HepG2 (cell line): ENCODE measurements around the gene OPRL1. TPM values are rescaled to one million over a fixed set of nuclear protein-coding genes. Genes with fewer than 3 reads are reported as not detected.
A peak's percentile ranks its signal among the peaks of the same experiment; 100 is the strongest.

Experiments used
- ATAC-seq: fragments of 200-7000 bp; cut with Tn5 transposase; 3 replicates; pipeline ENCODE4 v1.9.1; 2020; ENCODE audit warnings: mild to moderate bottlenecking, moderate library complexity
- BruUV-seq: library from RNA; stranded (reverse); fragments of 400-500 nt; replicated peaks from 2 replicates; lab custom pipeline; 2021; lab: Mats Ljungman, UMichigan
- CTCF ChIA-PET: fragments of 300-600 bp; formaldehyde crosslinking; extraction: SDS; loops from one replicate; lab custom pipeline; 2021; ENCODE audit warnings: low total read pairs, inconsistent platforms, low intra/inter-chr PET ratio; lab: Yijun Ruan, JAX
- POLR2A ChIA-PET: fragments of 350-600 bp; sonication (Branson Sonifier 250); formaldehyde crosslinking; loops from one replicate; lab custom pipeline; 2020; ENCODE audit warnings: antibody characterized with exemption, inconsistent platforms; lab: Yijun Ruan, JAX
- DNase-seq: peaks from one replicate; pipeline ENCODE4 v3.0.0-alpha.2; 2015; ENCODE audit warnings: low spot score
- FAIRE-seq: peaks from 3 replicates; lab custom pipeline; 2011; peaks lifted over from hg19 to GRCh38; lab: Jason Lieb, UNC
- H2AFZ ChIP-seq: one replicate; pipeline ENCODE4 v1.6.1; 2011; ENCODE audit warnings: low read length, inconsistent platforms
- H3K27ac ChIP-seq: fragments of 300-600 bp; 3 replicates; pipeline ENCODE4 v1.8.0; 2011; ENCODE audit warnings: mixed run types, mild to moderate bottlenecking, mixed read lengths, low read length, inconsistent platforms; ENCODE audit not compliant: insufficient read depth; ENCODE audit errors: extremely low read length
- H3K27me3 ChIP-seq, 2 experiments: fragments of 200-600 bp in 1 of 2; 2 replicates in 1 of 2; 3 replicates in 1 of 2; pipeline versions ENCODE4 v1.6.0 to v1.8.0; 2011; ENCODE audit warnings: low read length in 2 of 2, mild to moderate bottlenecking in 2 of 2, moderate library complexity in 2 of 2, inconsistent platforms in 1 of 2; ENCODE audit not compliant: insufficient read depth in 2 of 2, control insufficient read depth in 1 of 2
- H3K36me3 ChIP-seq, 2 experiments: fragments of 200-600 bp in 1 of 2; replicated peaks in 1 of 2; 2 replicates in 1 of 2; 3 replicates in 1 of 2; pipeline versions ENCODE4 v1.5.1 to v1.8.0; 2011; ENCODE audit warnings: low read length in 2 of 2, inconsistent platforms in 1 of 2; ENCODE audit not compliant: insufficient read depth in 2 of 2, control insufficient read depth in 1 of 2
- H3K4me1 ChIP-seq: 2 replicates; pipeline ENCODE4 v1.5.1; 2012; ENCODE audit warnings: low read length, inconsistent platforms; ENCODE audit not compliant: insufficient read depth
- H3K4me2 ChIP-seq: 2 replicates; pipeline ENCODE4 v1.6.0; 2011; ENCODE audit warnings: low read depth, low read length, inconsistent platforms
- H3K4me3 ChIP-seq, 3 experiments: fragments of 200-600 bp in 1 of 3; sonication (generic), shearing (Covaris generic) in 1 of 3; replicated peaks in 1 of 3; 2 replicates each; pipeline ENCODE4 v1.5.1; 2011 to 2016; ENCODE audit warnings: low read length in 3 of 3, inconsistent platforms in 2 of 3, low read depth in 2 of 3, mild to moderate bottlenecking in 2 of 3, control low read depth in 1 of 3, mixed read lengths in 1 of 3; ENCODE audit not compliant: insufficient read depth in 1 of 3
- H3K79me2 ChIP-seq: one replicate; pipeline ENCODE4 v1.6.1; 2011; ENCODE audit warnings: low read length, inconsistent platforms; ENCODE audit not compliant: insufficient read depth
- H3K9ac ChIP-seq: 2 replicates; pipeline ENCODE4 v1.6.0; 2011; ENCODE audit warnings: mild to moderate bottlenecking, low read depth, low read length, inconsistent platforms; ENCODE audit not compliant: insufficient read depth
- H3K9me3 ChIP-seq: 2 replicates; pipeline ENCODE4 v1.5.1; 2012; ENCODE audit warnings: mild to moderate bottlenecking, low read length
- H4K20me1 ChIP-seq: 2 replicates; pipeline ENCODE4 v1.6.0; 2011; ENCODE audit warnings: inconsistent platforms, mild to moderate bottlenecking, low read length, moderate library complexity; ENCODE audit not compliant: insufficient read depth
- AGO2 ChIP-seq: fragments of 200-400 bp; formaldehyde crosslinking; optimal IDR thresholded peaks from 2 replicates; pipeline ENCODE3; 2017; ENCODE audit warnings: mild to moderate bottlenecking, low read depth, low read length, moderate library complexity
- DNMT1 ChIP-seq: sonication (generic); formaldehyde crosslinking; IDR thresholded peaks from 2 replicates; pipeline ENCODE4 v1.5.1; 2020; ENCODE audit warnings: mild to moderate bottlenecking, missing genetic modification reagents
- KLF13 ChIP-seq: sonication (generic); formaldehyde crosslinking; IDR thresholded peaks from 2 replicates; pipeline ENCODE4 v1.4.0; 2020; ENCODE audit warnings: mild to moderate bottlenecking, missing genetic modification reagents
- PTBP1 ChIP-seq: fragments of 200-400 bp; formaldehyde crosslinking; IDR thresholded peaks from 2 replicates; pipeline ENCODE4 v1.6.1; 2018; ENCODE audit warnings: low read length, low read depth; ENCODE audit not compliant: poor library complexity, severe bottlenecking
- RBM22 ChIP-seq: fragments of 200-400 bp; formaldehyde crosslinking; optimal IDR thresholded peaks from 2 replicates; pipeline ENCODE3; 2017; ENCODE audit warnings: mild to moderate bottlenecking, low read length, moderate library complexity
- SAP130 ChIP-seq: IDR thresholded peaks from 2 replicates; pipeline ENCODE4 v1.6.1; 2016; ENCODE audit warnings: low read depth
- STAT5B ChIP-seq: sonication (generic); formaldehyde crosslinking; IDR thresholded peaks from 2 replicates; pipeline ENCODE4 v1.4.0; 2020; ENCODE audit warnings: missing genetic modification reagents
- ZNF225 ChIP-seq: sonication (generic); formaldehyde crosslinking; IDR thresholded peaks from 2 replicates; pipeline ENCODE4 v1.4.0; 2020; ENCODE audit warnings: mild to moderate bottlenecking, missing genetic modification reagents
- ZNF260 ChIP-seq: sonication (generic); formaldehyde crosslinking; IDR thresholded peaks from 2 replicates; pipeline ENCODE4 v1.4.0; 2020; ENCODE audit warnings: missing genetic modification reagents, low read depth, mild to moderate bottlenecking, borderline replicate concordance
- ZNF530 ChIP-seq: sonication (generic); formaldehyde crosslinking; IDR thresholded peaks from 2 replicates; pipeline ENCODE4 v1.5.0; 2020; ENCODE audit warnings: low read depth, mild to moderate bottlenecking, missing genetic modification reagents
- ZNF577 ChIP-seq: sonication (generic); formaldehyde crosslinking; IDR thresholded peaks from 2 replicates; pipeline ENCODE4 v1.4.0; 2020; ENCODE audit warnings: mild to moderate bottlenecking, low read depth, missing genetic modification reagents, borderline replicate concordance
- ZNF768 ChIP-seq: sonication (generic); formaldehyde crosslinking; IDR thresholded peaks from 2 replicates; pipeline ENCODE4 v1.4.0; 2020; ENCODE audit warnings: missing genetic modification reagents
- WGBS: methylation state at CpG from one replicate; pipeline ENCODE4 v1.1.6; 2017; ENCODE audit warnings: low lambda C conversion rate; 5-methylcytosine and 5-hydroxymethylcytosine counted together
- in situ Hi-C: cut with HindIII; loops from 2 replicates; pipeline ENCODE4 v1.10.0; 2017; ENCODE audit warnings: low pct_unique_long_range_greater_than_20kb; ENCODE audit not compliant: extremely low pct_ligation_motif_present
- intact Hi-C: fragments of 100-400 bp; cut with micrococcal nuclease; formaldehyde crosslinking; loops from one replicate; pipeline ENCODE4 v1.10.0; 2022; ENCODE audit not compliant: unreplicated experiment
- polyA plus RNA-seq, 8 experiments: library from polyadenylated mRNA; depleted of rRNA in 3 of 8; stranded (reverse) in 7 of 8; unstranded in 1 of 8; fragments of >200 nt; fragmentation: Illumina TruSeq in 4 of 8; extraction: Trizol in 4 of 8; gene quantifications; 2 replicates each; pipeline versions ENCODE4 v1.2.1 to v1.2.3, GENCODE V29; 2011 to 2016; ENCODE audit warnings: low read depth in 4 of 8, missing spikeins in 1 of 8, mixed read lengths in 1 of 8; ENCODE audit not compliant: insufficient read depth in 1 of 8
- total RNA-seq, 5 experiments: library from RNA; depleted of rRNA; stranded (reverse); fragments of >200 nt; fragmentation: Illumina TruSeq; extraction: Trizol; gene quantifications; 2 replicates each; pipeline ENCODE4 v1.2.3, GENCODE V29; 2016; ENCODE audit warnings: low read depth in 1 of 5

Gene OPRL1
- total and polyA plus RNA-seq, 2 of the 13 experiments (the other 11 are each of a cell fraction or from before 2014, with no cell fraction given), result 0.35 to 0.71 TPM

GRCh38 chr20:64033981-64034493 lies 45.8 kb upstream of the OPRL1 start:
- no peak overlapping the region for H3K27ac ChIP-seq
- H4K20me1 ChIP-seq, result no peaks in the 10 kb centered on the region
- in situ Hi-C loops (no loop called here), intact Hi-C loops (no loop called here)
- H3K79me2 ChIP-seq, result peaks cover 18% of the 10 kb centered on the region
- TF ChIP-seq PTBP1, result peak; percentile 33
- TF ChIP-seq AGO2, result peak; percentile 94
- TF ChIP-seq ZNF577, result no peak
- TF ChIP-seq RBM22, result peak; percentile 59
- 0 out of 2 replicates have a peak, but pooled peaks have one; percentile 33 for TF ChIP-seq ZNF225 (CRISPR knock-in tag)
- no peak for TF ChIP-seq STAT5B
- 0 out of 2 replicates have a peak, but pooled peaks have one; percentile 27 for TF ChIP-seq KLF13 (CRISPR knock-in tag)
- 0 out of 2 replicates have a peak, but pooled peaks have one; percentile 26 for TF ChIP-seq DNMT1
- no peak for TF ChIP-seq SAP130 (CRISPR knock-in tag)
- TF ChIP-seq ZNF768 (CRISPR knock-in tag), result peak; percentile 28; the same call in 1 of the 2 replicates
- TF ChIP-seq ZNF260 (CRISPR knock-in tag), result no peak
- TF ChIP-seq ZNF530 (CRISPR knock-in tag), result no peak
- no TSS peak for BruUV-seq
- H3K27me3 ChIP-seq, result no peaks in the 10 kb centered on the region
- FAIRE-seq (no peak), DNase-seq (no peak), ATAC-seq (no peak)
- no peak overlapping the region for H3K4me2 ChIP-seq
- ChIA-PET POLR2A (interaction anchor here (0.9 to 2.3 kb wide), 3 partner anchors 10 to 28 kb away, joined by 3 to 19 read pairs (median 3); no protein-coding TSS in a partner anchor), CTCF (no interaction called here)
- WGBS, result 84% methylated on average over 7 of the region's 11 CpGs
- no peaks in the 10 kb centered on the region for H3K9me3 ChIP-seq
- H3K9ac ChIP-seq, result no peak overlapping the region
- peaks cover 33 to 45% of the 10 kb centered on the region in 2 experiments for H3K36me3 ChIP-seq
- peaks cover 37% of the 10 kb centered on the region for H3K4me1 ChIP-seq
- no peak overlapping the region for H2AFZ ChIP-seq
- no peak overlapping the region for H3K4me3 ChIP-seq
